GM21528 (cell line): ENCODE results near the gene PADI1.

Experiments used
- ATAC-seq: cut with Tn5 transposase; IDR thresholded peaks from one replicate; pipeline ENCODE4 v1.9.1; 2021; ENCODE audit warnings: mild to moderate bottlenecking, moderate library complexity; ENCODE audit not compliant: unreplicated experiment, low FRiP score

Gene PADI1, protein sequence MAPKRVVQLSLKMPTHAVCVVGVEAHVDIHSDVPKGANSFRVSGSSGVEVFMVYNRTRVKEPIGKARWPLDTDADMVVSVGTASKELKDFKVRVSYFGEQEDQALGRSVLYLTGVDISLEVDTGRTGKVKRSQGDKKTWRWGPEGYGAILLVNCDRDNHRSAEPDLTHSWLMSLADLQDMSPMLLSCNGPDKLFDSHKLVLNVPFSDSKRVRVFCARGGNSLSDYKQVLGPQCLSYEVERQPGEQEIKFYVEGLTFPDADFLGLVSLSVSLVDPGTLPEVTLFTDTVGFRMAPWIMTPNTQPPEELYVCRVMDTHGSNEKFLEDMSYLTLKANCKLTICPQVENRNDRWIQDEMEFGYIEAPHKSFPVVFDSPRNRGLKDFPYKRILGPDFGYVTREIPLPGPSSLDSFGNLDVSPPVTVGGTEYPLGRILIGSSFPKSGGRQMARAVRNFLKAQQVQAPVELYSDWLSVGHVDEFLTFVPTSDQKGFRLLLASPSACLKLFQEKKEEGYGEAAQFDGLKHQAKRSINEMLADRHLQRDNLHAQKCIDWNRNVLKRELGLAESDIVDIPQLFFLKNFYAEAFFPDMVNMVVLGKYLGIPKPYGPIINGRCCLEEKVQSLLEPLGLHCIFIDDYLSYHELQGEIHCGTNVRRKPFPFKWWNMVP

GRCh38 chr1:17204546-17205440, at the start of gene PADI1:
Gene PADI1, plus strand, starts transcription at chr1:17205128. Its CDS starts 90 bp downstream, at chr1:17205218.
- ATAC-seq = no peak

- no peak for ATAC-seq
Observed at GRCh38 chr1:17155257-17155920, 49.5 kb upstream of the PADI1 start.

DNA sequence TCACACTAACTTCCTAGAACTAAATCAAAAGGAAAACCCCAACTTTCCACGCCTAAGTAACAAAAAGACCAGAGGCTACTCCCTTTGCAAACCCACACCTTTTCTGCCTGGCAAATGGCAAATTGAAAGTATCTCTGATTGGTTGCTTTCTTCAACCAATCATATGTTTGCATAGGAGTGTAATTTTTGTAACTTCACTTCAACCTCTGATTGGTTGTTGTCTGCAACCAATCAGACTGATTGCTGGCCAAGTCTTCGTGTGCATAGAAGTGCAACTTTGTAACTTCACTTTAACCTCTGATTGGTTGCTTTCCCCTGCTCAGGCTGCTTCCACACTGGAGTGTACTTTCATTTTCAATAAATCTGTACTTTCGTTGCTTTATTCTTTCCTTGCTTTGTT, 48.8 kb upstream of the PADI1 start:
- ATAC-seq = no peak

GRCh38 chr1:17158961-17159360, 46.0 kb upstream of the PADI1 start:
- no peak for ATAC-seq

DNA sequence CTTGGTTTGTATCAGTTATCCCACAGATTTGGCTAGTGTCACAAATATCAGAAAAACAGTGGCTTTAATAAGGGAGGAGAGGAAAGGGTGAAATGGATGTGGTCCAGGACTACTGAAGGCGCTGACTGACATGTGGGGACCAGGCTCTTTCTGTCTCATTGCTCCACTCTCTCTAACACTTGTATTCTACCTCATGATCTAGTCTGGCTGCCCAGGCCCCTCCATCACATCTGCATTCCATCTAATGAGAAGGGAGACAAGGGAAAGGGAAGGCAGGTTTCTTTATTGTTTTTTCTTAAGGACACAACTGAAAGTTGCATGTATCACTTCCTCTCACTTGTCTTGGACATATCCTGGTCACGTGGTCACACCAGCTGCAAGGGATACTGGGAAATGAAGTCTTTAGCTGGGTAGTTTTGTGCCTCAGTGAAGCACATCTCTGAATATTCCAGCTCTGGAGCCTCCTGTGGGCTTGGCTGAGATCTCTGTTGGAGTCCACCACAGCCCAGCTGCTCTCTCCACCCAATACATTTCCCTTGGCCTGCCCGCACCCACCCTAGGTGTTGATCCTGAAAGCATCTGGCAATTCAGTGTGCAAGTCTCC, 43.7 kb upstream of the PADI1 start:
- ATAC-seq = no peak

DNA sequence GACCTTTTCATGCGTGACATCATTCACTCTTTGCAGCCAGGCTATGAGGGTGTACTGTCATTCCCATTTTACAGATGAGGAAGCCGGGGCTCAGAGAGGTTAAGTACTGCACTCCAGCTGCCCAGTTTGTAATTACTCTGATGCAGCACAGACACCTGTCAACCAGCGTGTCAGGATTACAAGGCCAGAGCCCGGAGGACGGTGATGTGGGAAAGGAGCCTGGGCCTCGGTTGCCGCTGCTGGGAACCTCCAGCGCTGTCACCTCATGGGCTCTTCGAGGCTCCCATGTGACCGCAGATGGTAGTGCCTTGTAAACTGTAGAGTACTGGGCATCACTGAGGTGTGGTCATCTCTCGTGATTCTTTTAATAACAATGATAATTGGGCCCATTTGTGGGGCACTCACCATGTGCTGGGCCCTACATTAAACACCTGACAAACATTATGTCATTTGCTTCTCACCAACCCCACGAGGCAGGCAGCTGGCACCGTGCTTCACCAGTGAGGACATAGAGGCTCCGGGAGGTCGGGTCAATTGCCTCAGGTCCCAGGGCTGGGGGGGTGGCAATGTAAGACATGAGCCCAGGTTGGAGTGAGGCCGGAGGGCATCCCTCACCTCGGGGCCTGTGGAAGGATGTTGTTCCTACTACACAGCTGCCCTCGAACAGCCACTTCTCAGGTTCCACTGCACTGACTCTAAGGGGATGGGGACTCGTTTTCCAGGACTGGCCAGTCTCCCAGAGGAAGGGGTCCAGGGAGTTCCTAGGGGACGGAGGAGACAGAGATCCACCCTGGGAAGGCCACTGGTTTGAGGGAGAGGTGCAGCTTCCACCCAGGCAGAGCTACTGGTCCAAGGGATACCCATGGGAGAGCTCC, 42.8 kb upstream of the PADI1 start:
- ATAC-seq = no peak

- no peak for ATAC-seq
Observed at GRCh38 chr1:17162941-17163340, 42.0 kb upstream of the PADI1 start.

DNA sequence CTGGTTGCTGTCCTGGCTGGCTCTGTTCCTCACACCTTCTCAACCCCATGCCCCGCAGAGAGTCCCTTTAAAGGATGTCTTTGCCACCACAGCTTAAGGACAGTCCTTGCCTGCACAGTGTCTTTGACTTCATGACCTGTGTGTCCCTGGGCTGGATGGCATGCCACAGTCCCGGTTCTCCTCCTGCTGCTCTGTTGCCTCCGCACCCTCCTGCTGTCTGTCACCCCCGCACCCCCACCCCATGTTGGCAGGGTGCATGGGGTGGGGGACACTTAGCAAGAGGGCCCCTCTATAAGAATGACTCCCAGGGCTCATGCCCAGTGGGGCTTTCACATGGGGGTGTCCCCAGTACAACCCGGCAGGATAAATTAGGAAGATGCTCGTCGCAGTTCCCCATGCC, 41.6 kb upstream of the PADI1 start:
- ATAC-seq = no peak

- ATAC-seq = no peak
Observed at GRCh38 chr1:17163789-17164666, 40.9 kb upstream of the PADI1 start.

DNA sequence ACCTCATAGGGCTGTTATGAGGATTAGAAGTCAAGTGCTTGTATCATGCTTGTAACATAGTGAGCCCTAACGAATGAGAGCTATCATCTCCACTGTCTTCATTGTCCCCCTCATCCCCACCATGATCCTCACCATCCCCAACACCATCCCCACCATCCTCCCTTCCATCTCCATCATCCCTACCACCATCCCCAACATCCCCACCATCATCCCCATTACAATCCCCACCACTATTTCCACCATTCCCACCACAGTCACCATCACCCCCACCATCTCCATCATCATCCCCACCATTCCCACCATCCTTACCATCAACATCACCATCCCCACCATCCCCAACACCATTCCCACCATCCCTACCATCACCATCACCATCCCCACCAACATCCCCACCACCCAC, 39.1 kb upstream of the PADI1 start:
- ATAC-seq = no peak

DNA sequence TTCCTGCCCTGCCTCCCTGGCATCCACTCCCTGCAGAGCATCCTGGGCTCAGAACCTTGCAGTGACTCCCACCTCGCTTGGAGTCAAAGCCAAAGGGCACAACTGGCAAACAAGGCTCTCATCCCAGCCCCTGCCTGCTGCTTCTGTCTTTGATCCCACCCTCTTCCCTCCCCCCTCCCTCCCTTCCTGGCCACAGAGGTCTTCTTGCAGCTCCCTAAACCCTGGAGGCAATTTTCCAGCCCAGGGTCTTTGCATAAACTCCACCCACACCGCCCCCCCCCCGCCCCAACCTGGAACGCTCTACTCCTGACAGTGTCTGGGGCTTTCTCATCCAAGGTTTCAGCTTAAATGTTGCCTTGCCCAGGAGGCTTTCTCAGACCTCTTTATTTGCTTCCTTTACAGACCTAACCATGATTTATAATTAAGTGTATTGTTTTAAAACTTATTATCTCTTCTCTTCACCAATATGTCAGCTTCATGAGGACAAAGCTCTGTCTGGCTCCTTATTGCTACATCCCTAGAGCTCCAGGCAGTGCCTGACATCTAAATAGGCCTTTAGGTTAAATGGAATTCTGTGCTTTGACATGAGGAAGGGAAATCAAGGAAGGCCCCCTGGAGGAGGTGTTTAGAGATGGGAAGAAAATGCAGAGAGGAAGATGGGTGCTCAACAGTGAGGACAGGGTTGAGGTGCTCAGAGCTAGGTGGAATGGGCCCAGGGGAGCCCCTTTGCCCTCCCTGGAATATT, 37.7 kb upstream of the PADI1 start:
- ATAC-seq = no peak

- ATAC-seq = no peak
Observed at GRCh38 chr1:17167786-17168090, 37.2 kb upstream of the PADI1 start.

GRCh38 chr1:17168091-17168876, 36.6 kb upstream of the PADI1 start:
- ATAC-seq = no peak

DNA sequence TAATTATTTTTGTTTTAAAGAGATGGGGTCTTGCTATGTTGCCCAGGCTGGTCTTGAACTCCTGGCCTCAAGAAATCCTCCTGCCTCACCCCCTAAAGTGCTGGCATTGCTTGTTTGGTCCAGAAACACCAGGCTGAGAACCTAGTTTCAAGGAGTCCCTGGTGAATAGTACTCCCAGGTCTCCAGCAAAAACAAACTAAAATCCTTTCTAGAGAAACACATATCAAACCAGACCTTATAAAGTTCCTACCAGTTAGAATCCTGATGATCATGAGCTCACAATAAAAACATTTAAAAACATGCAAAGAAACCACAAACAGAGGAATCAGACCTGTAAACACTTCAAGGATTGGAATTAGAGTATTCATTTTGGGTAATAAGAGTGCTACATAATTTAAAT, 34.4 kb upstream of the PADI1 start:
- ATAC-seq = no peak

DNA sequence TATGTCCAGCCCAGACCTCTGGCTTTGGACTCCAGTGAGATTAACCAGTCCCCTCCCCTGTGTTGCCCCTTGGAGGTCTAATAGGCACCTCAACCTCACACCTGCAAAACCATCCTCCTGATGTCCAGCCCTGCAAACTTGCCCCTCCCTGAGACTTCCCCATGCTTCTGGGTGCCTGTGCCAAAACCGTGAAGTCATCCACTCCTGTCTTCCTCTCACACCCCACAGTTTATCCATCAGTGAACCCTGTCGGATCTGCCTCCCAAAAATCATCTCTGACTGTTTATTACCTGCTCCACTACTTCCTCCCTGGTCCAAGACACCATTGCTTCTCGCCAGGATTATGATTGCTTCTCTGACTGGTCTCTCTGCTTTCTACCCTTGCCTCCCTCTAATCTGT, 31.7 kb upstream of the PADI1 start:
- ATAC-seq = no peak

GRCh38 chr1:17176306-17177061, 28.4 kb upstream of the PADI1 start:
- no peak for ATAC-seq
